HG03432 (cell line): ENCODE measurements around the gene DPH6.

ENCODE experiments used
- ATAC-seq: cut with Tn5 transposase; IDR thresholded peaks from one replicate; pipeline ENCODE4 v1.9.1; 2021; ENCODE audit warnings: mild to moderate bottlenecking, moderate library complexity; ENCODE audit not compliant: unreplicated experiment

Gene DPH6

GRCh38 chr15:35545316-35545823, 595 bp downstream of the DPH6 start:
- ATAC-seq, result peak; percentile 20

DNA sequence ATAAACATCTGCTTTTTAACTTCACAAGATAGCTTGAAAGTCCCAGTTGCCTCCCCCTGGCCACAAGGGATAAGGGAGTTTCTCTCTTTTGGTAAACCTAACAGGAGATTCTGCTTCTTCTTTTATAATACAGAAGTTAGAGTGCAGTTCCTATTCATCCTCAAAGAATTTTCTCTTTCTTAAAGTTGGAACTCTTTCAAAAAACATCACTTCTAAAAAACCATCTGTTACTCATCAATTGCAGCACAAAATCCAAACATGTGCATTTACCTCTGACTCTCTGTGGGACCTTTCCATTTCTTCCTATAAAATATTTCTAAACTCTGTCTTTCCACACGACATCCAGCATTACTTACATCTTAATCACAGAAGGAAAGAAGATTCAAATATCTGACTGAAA, 5.1 kb downstream of the DPH6 start:
- no peak for ATAC-seq

GRCh38 chr15:35540021-35540420, 5.9 kb downstream of the DPH6 start:
- no peak for ATAC-seq

DNA sequence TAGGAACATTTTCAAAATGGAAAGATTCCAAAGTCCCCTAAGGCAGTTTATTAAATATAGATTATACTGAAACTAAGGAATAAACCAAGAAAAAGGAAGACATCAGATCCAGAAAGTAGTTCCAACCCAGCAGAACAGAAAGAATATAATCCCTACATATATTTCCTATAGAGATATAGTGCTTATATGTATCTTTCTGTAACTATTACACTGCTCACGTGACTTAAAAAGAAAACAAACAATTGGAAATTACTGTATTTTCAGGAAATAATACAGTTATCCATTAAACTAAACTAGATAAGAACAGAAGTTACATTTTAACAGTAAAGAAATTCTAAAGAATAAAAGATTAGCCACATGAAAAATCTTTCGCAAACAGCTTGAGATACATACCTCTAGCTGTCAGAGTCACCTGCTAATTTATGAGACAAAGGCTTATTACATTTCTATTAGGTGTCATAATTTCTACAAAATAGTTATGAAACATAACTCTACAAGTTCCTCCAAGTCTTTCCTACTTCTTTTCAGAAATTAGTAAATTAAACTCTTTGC, 10.5 kb downstream of the DPH6 start:
- no peak for ATAC-seq

DNA sequence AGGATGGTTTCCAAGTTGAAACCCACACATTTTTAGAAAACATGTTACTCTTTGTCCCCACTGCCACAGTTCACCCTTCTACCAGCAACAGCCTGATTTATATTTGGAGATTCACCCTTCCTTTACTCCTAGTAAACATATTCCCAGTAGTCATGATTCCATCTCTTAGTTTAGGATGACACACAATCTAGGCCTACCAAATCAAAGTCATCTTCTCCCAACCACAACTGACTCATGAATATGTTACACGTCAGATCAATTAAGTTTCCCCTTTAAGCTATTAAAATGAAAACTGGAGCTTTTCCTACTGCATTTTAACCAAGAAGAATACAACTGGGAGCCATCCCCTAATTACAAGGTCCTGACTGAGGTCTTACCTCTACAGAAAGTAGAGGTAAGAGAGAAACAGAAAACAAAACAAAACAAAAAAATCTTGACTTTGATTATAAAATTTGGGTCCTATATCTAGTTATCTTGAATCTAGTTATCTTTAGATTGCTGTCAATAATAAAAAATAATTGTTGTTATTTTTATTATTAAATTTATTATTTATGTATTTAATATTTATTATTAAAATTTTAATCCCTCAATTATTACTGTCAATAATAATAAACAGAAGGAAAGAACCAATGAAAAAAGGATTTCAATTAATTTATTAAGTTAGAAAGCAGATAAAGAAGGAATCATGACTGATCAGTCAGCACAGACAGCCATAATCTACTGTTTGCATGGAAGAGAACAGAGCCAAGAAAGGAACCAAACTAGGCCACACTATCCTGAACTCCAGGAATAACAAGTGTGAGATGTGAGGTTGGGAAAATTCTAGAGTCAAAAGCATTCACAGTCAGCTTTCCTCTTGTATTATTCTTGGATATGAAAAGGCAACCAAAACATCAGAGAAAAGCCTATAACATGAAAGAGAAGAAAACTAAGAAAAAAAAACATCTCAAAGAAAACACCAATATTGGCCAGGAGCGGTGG, 12.5 kb downstream of the DPH6 start:
- ATAC-seq, result no peak

GRCh38 chr15:35530698-35531097, 15.3 kb downstream of the DPH6 start:
- ATAC-seq, result no peak

GRCh38 chr15:35529784-35530183, 16.2 kb downstream of the DPH6 start:
- ATAC-seq, result no peak

- ATAC-seq, result no peak
These were observed 23.9 kb downstream of the DPH6 start for GRCh38 chr15:35522061-35522460.

DNA sequence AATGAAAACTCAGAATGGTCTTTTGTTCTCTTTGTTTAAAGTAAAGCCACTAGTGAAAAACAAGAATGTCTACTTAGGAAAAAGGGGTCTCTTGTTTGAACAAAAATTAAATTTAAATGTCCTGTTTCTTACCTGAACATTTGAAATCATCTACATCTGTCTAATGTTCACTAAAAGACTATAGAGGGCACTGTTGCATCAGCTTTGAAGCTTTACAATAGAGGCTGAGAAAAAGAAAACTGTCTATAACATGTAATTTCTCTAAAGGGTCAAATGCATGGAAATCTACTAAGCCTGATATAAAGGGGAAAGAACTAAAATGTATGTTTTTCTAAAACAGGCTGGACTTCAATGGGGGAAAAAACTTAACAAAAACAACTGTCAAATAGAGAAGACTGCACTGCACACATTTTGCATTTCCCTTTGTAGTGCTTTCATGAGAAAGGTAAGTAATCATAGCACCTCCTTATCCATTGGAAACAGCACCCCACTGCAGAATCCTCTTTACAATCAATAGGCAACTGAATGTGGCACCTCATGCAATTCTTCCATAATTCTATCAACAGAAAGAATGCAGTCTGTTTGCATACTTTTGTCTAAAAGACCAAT, 26.3 kb downstream of the DPH6 start:
- ATAC-seq, result peak; percentile 82

- ATAC-seq, result no peak
These were observed 26.9 kb downstream of the DPH6 start for GRCh38 chr15:35519052-35519451.

DNA sequence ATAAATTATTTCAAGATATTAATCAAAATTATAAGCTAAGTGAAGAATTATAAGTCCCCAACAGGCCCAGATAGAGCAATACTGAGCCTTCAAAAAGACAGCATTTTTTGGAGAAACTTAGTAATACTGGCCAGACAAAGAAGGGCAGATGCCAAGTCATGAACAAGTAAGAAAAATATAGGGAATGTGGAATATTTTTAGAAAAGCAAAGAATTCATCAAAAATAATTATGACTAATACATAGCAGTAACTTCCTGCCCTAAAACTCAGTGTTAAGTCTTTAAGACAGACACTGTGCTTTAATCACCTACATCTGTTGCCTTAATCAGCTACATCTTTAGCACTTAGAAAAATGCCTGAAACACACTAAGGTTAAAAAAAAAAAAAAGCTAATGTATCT, 31.2 kb downstream of the DPH6 start:
- no peak for ATAC-seq

DNA sequence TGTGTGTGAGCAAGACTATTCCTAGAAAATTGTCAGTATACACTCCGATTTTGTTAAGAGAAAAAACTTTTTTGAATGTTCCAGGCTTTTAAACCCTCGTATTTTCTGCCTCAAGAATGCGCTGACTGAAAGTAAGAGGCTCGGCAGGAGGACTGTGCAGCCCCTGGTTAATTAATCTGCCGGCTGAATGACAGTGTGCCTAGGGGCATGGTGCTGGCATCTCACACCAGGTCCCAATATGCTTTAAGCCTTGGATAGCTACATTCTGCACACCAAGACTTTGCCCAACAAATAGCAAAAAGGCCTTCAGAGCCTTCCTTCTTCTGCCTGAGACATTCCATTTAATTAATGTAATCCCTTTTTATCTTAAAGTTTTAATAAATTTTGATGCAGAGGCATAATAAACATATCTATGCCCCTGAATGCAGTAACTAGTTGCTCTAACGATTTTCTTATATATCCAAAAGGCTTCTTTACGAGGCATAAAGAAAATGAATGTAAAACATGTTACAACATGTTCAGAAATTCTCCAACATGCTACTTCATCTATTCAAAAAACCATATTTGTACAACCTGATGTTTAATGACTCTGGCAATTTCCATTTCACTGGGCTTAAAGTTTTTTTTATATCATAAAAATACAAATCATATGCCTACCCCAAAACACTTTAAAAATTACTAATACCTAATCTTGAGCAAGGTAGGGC, 37.9 kb downstream of the DPH6 start:
- ATAC-seq, result no peak

- no peak for ATAC-seq
These were observed 39.6 kb downstream of the DPH6 start for GRCh38 chr15:35506272-35506870.

- peak; percentile 52 for ATAC-seq
These were observed 40.2 kb downstream of the DPH6 start for GRCh38 chr15:35505809-35506208.

DNA sequence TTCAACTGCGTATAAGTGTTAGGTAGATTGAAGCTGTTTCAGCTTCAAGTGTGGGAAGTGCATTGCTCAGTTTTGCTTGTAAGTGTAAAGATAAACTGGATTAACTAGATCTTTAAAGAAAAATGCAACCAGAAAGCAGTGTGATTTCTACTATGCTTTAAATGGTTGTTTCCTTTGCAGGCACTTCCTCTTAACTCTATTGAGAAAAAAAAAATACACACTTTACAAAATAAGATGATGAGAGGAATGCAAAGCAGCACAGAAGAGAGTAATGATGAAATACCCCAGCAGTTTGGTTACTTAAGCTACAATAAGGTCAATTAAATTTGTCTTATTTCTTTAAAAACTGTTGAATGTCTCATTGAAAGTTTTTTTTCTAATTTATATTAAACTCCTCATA, 40.8 kb downstream of the DPH6 start:
- no peak for ATAC-seq

- no peak for ATAC-seq
These were observed 46.2 kb downstream of the DPH6 start for GRCh38 chr15:35499723-35500122.

GRCh38 chr15:35496585-35496984, 49.4 kb downstream of the DPH6 start:
- ATAC-seq, result peak; percentile 100

- no peak for ATAC-seq
These were observed 50.9 kb downstream of the DPH6 start for GRCh38 chr15:35495080-35495479.

DNA sequence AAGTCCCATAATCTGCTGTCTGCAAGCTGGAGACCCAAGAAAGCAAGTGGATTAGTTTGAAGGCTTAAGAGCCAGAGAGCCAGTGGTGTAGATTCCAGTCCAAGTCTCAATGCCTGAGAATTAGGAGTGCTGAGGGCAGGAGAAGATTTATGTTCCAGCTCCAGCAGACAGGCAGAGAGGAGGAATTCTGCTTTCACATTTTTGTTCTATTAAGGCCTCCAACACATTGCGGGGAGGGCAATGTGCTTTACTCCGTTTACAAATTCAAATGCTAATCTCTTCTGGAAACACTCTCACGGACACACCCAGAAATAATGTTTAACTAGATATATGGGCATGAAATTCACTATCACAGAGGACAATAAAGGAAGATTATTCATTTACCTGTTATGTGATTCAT, 54.0 kb downstream of the DPH6 start:
- no peak for ATAC-seq

DNA sequence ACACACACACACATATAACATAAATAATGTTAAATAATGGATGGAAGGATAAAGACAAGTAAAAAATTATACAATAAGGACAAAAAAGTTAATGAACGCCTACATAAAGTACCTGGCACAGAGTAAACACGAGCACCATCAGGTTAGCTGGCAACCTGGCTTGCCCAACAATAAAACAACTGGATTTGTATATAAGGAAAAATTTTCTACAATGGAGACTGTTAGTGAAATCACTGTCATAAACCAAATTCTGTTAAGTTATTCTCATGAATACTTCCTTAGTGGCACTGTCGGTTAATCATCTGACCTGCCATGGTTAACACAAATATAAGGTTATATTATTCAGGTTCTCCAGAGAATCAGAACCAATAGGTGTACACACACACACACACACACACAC, 54.8 kb downstream of the DPH6 start:
- ATAC-seq, result no peak

GRCh38 chr15:35490511-35490910, 55.5 kb downstream of the DPH6 start:
- ATAC-seq, result no peak
